Activated CD8-positive, alpha-beta memory T cell treated with anti-CD3 and anti-CD28 coated beads, Interleukin-2, amount 10 ng/mL, durations not matched to agents 7 days and 5 days (primary cell): ENCODE measurements around the gene LY6G6F. TPM values are rescaled to one million over a fixed set of nuclear protein-coding genes. Genes with fewer than 3 reads are reported as not detected.

Experiments used
- ATAC-seq: fragments of 150-1000 bp; cut with Tn5 transposase; one replicate; pipeline ENCODE4 v1.10.0; 2021; ENCODE audit warnings: moderate library complexity
- CTCF ChIA-PET: fragments of 350-600 bp; sonication (Branson Sonifier 250); formaldehyde crosslinking; loops from one replicate; lab custom pipeline; 2021; ENCODE audit warnings: antibody characterized with exemption; lab: Charles Lee
- DNase-seq: peaks from one replicate; pipeline ENCODE4 v3.0.0-alpha.2; 2020
- H3K27ac Mint-ChIP-seq: one replicate; pipeline ENCODE4 v1.8.0; 2021; ENCODE audit warnings: mild to moderate bottlenecking, mixed read lengths
- H3K27me3 Mint-ChIP-seq: one replicate; pipeline ENCODE4 v1.8.0; 2021; ENCODE audit warnings: mixed read lengths
- H3K36me3 Mint-ChIP-seq: one replicate; pipeline ENCODE4 v1.8.0; 2021; ENCODE audit warnings: mild to moderate bottlenecking, mixed read lengths
- H3K4me1 Mint-ChIP-seq: one replicate; pipeline ENCODE4 v1.8.0; 2021; ENCODE audit warnings: mixed read lengths
- H3K4me3 Mint-ChIP-seq: one replicate; pipeline ENCODE4 v1.8.0; 2021; ENCODE audit warnings: mild to moderate bottlenecking, moderate library complexity, mixed read lengths
- H3K9me3 Mint-ChIP-seq: one replicate; pipeline ENCODE4 v1.8.0; 2022; ENCODE audit warnings: low read depth, mixed read lengths
- microRNA-seq: library from miRNA; unstranded; fragments of <30 nt; microRNA quantifications from one replicate; pipeline ENCODE4 v1.2.0, GENCODE V29; 2022
- total RNA-seq, 2 experiments: library from RNA; stranded (reverse); gene quantifications; one replicate each; pipeline ENCODE4 v1.2.3, GENCODE V29; 2021

LY6G6F gene
- total RNA-seq, 2 experiments from 2014 or later: not detected

- no peak overlapping the region for H3K27ac Mint-ChIP-seq
- DNase-seq (no peak), ATAC-seq (no peak)
- H3K36me3 Mint-ChIP-seq: peaks cover 26% of the 10 kb centered on the region
- no peak overlapping the region for H3K4me3 Mint-ChIP-seq
- H3K4me1 Mint-ChIP-seq: no peaks in the 10 kb centered on the region
- H3K9me3 Mint-ChIP-seq: no peaks in the 10 kb centered on the region
- CTCF ChIA-PET: interaction anchor here (1.2 to 1.3 kb wide), 2 partner anchors 9 to 20 kb away, joined by 3 to 4 read pairs; no protein-coding TSS in a partner anchor
- no peaks in the 10 kb centered on the region for H3K27me3 Mint-ChIP-seq
Measured at GRCh38 chr6:31749301-31750036, 42.8 kb downstream of the LY6G6F start.

DNA sequence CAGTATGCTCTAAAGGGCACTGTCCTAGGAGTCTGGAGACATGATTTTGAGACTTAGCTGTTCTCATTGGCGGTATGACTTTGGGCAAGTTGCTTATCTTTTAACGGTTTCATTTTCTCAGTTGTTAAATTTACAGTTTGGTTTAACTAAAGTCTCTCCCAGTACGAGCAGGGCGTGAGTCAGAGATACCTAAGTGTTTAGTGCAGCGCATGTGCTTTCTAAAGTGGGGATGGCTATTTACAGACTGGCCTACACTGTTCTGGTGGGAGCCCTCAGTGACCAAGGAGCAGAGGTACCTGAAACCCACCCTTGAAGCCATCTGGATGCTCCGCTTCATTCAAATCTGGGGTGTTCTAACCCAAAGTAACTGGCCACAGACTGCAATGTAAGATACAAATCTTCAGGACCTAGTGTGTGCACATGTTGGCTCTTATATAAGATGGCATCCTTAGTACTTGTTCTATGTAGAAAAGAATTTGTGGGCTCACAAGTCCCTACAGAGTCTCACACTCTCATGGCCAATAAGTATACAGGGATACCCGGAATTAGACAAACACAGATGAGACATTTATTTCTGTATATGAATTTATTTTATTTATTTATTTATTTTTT, 43.9 kb downstream of the LY6G6F start:
- no peaks in the 10 kb centered on the region for H3K4me1 Mint-ChIP-seq
- no peak overlapping the region for H3K27ac Mint-ChIP-seq
- H3K9me3 Mint-ChIP-seq: no peaks in the 10 kb centered on the region
- H3K27me3 Mint-ChIP-seq: no peaks in the 10 kb centered on the region
- no peak for ATAC-seq
- H3K4me3 Mint-ChIP-seq: no peak overlapping the region
- H3K36me3 Mint-ChIP-seq: peaks cover 19% of the 10 kb centered on the region
- no peak for DNase-seq
- CTCF ChIA-PET: interaction anchor here (1.3 kb wide), 1 partner anchor 19 kb away, joined by 3 read pairs; no protein-coding TSS in a partner anchor

GRCh38 chr6:31752739-31753319, 46.2 kb downstream of the LY6G6F start:
- H3K9me3 Mint-ChIP-seq: no peaks in the 10 kb centered on the region
- peaks cover 14% of the 10 kb centered on the region for H3K36me3 Mint-ChIP-seq
- no peaks in the 10 kb centered on the region for H3K27me3 Mint-ChIP-seq
- no peak overlapping the region for H3K4me3 Mint-ChIP-seq
- ATAC-seq: no peak
- H3K4me1 Mint-ChIP-seq: no peaks in the 10 kb centered on the region
- CTCF ChIA-PET: interaction anchor here (1.1 to 3.0 kb wide), 3 partner anchors 17 to 23 kb away, joined by 3 to 15 read pairs (median 5); no protein-coding TSS in a partner anchor
- no peak overlapping the region for H3K27ac Mint-ChIP-seq
- no peak for DNase-seq

DNA sequence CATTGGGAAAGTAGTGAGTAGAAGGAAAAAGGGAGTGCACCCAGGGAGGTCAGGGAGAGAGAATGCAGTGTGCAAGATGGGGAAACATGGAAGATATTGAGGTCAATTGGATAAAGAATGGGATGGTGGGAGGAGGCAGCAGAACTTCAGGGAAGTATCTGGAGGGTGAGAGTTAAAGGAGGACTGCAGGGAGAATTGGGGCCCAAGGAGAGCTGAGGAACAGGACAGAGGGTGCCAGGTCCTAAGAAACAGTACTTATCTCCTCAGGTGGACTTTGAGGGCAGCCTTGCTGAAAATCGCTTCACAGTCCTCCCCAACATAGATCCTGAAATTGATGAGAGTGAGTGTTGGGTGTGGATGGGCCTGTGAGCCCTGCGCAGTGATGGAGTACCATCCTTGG, 51.6 kb downstream of the LY6G6F start:
- Mint-ChIP-seq H3K27ac (no peak overlapping the region), H3K27me3 (no peaks in the 10 kb centered on the region), H3K36me3 (peaks cover 24% of the 10 kb centered on the region), H3K4me1 (no peaks in the 10 kb centered on the region), H3K4me3 (no peak overlapping the region), H3K9me3 (no peaks in the 10 kb centered on the region)
- CTCF ChIA-PET: interaction anchor here (3.5 kb wide), 1 partner anchor 12 kb away, joined by 16 read pairs; no protein-coding TSS in a partner anchor
- no peak for DNase-seq
- no peak for ATAC-seq

Small RNA genes within 50 kb of the gene (microRNA-seq; reads per million reads assigned to microRNA genes)
- not detected for gene MIR4646

Other genes starting within 250 kb of the LY6G6F start
- gene MICB, start 208.7 kb upstream of the LY6G6F start, total RNA-seq: 10 to 100 TPM; 44.1 to 63.8 TPM
- not detected for gene MCCD1, start 177.9 kb upstream of the LY6G6F start, total RNA-seq
- 100 to 1,000 TPM; 495 to 503 TPM for gene DDX39B, start 164.9 kb upstream of the LY6G6F start, total RNA-seq
- 1 to 10 TPM; 1.0 to 3.8 TPM for gene ATP6V1G2, start 160.3 kb upstream of the LY6G6F start, total RNA-seq
- gene NFKBIL1, start 159.3 kb upstream of the LY6G6F start, total RNA-seq: 10 to 100 TPM; 13.6 to 16.2 TPM
- 10 to 100 TPM; 21.8 to 70.0 TPM for gene LTA, start 134.6 kb upstream of the LY6G6F start, total RNA-seq
- gene TNF, start 131.3 kb upstream of the LY6G6F start, total RNA-seq: 10 to 100 TPM; 58.8 to 65.1 TPM
- 100 to 1,000 TPM; 608 to 839 TPM for gene LTB, start 124.4 kb upstream of the LY6G6F start, total RNA-seq
- 100 to 1,000 TPM in 1 of 2 experiments, 10 to 100 TPM in 1; 71.6 to 109 TPM for gene LST1, start 120.6 kb upstream of the LY6G6F start, total RNA-seq
- gene NCR3, start 113.9 kb upstream of the LY6G6F start, total RNA-seq: 100 to 1,000 TPM; 137 to 152 TPM
- 10 to 100 TPM; 47.4 to 63.4 TPM for gene AIF1, start 91.6 kb upstream of the LY6G6F start, total RNA-seq
- 100 to 1,000 TPM; 265 to 286 TPM for gene PRRC2A, start 86.2 kb upstream of the LY6G6F start, total RNA-seq
- 100 to 1,000 TPM; 243 to 245 TPM for gene BAG6, start 54.2 kb upstream of the LY6G6F start, total RNA-seq
- gene APOM, start 51.0 kb upstream of the LY6G6F start, total RNA-seq: 1 to 10 TPM; 1.9 to 3.7 TPM
- gene C6orf47, start 46.1 kb upstream of the LY6G6F start, total RNA-seq: 10 to 100 TPM; 24.7 to 27.2 TPM
- 10 to 100 TPM; 34.9 to 41.6 TPM for gene GPANK1, start 41.9 kb upstream of the LY6G6F start, total RNA-seq
- gene CSNK2B, start 40.8 kb upstream of the LY6G6F start, total RNA-seq: 100 to 1,000 TPM; 206 to 236 TPM
- gene LY6G5B, start 36.9 kb upstream of the LY6G6F start, total RNA-seq: 10 to 100 TPM; 16.1 to 25.0 TPM
- gene LY6G5C, start 25.8 kb upstream of the LY6G6F start, total RNA-seq: 1 to 10 TPM; 2.6 to 3.8 TPM
- gene ABHD16A, start 3.5 kb upstream of the LY6G6F start, total RNA-seq: 10 to 100 TPM; 49.0 to 56.7 TPM
- not detected for gene LY6G6D, start 8.5 kb downstream of the LY6G6F start, total RNA-seq
- gene LY6G6C, start 14.9 kb downstream of the LY6G6F start, total RNA-seq: not detected
- under 1 TPM; 0.20 to 0.33 TPM for gene MPIG6B, start 16.5 kb downstream of the LY6G6F start, total RNA-seq
- 10 to 100 TPM; 13.6 to 23.4 TPM for gene DDAH2, start 22.4 kb downstream of the LY6G6F start, total RNA-seq
- gene CLIC1, start 29.7 kb downstream of the LY6G6F start, total RNA-seq: 100 to 1,000 TPM; 544 to 561 TPM
- 100 to 1,000 TPM in 1 of 2 experiments, 10 to 100 TPM in 1; 75.6 to 109 TPM for gene MSH5, start 33.1 kb downstream of the LY6G6F start, total RNA-seq
- 10 to 100 TPM; 12.8 to 19.2 TPM for gene SAPCD1, start 55.8 kb downstream of the LY6G6F start, total RNA-seq
- 1 to 10 TPM; 5.7 to 6.4 TPM for gene VWA7, start 70.5 kb downstream of the LY6G6F start, total RNA-seq
- gene VARS1, start 88.9 kb downstream of the LY6G6F start, total RNA-seq: 100 to 1,000 TPM; 107 to 140 TPM
- 100 to 1,000 TPM; 124 to 129 TPM for gene LSM2, start 100.1 kb downstream of the LY6G6F start, total RNA-seq
- 1 to 10 TPM; 2.9 to 3.1 TPM for gene HSPA1L, start 108.4 kb downstream of the LY6G6F start, total RNA-seq
- gene HSPA1A, start 108.7 kb downstream of the LY6G6F start, total RNA-seq: 100 to 1,000 TPM; 124 to 137 TPM
- 10 to 100 TPM; 64.6 to 71.6 TPM for gene HSPA1B, start 120.9 kb downstream of the LY6G6F start, total RNA-seq
- 10 to 100 TPM; 13.0 to 21.5 TPM for gene NEU1, start 156.0 kb downstream of the LY6G6F start, total RNA-seq
- not detected for gene SLC44A4, start 172.1 kb downstream of the LY6G6F start, total RNA-seq
- gene EHMT2, start 190.8 kb downstream of the LY6G6F start, total RNA-seq: 10 to 100 TPM; 78.7 to 79.0 TPM
- 1 to 10 TPM; 1.5 to 3.3 TPM for gene ZBTB12, start 195.2 kb downstream of the LY6G6F start, total RNA-seq
- gene C2, start 220.9 kb downstream of the LY6G6F start, total RNA-seq: under 1 TPM; 0.61 to 0.80 TPM
- under 1 TPM in 1 of 2 experiments, not detected in 1; 0.12 TPM for gene CFB, start 239.2 kb downstream of the LY6G6F start, total RNA-seq